ENCODE measurements around the gene NPLOC4.

The NPLOC4 gene

DNA sequence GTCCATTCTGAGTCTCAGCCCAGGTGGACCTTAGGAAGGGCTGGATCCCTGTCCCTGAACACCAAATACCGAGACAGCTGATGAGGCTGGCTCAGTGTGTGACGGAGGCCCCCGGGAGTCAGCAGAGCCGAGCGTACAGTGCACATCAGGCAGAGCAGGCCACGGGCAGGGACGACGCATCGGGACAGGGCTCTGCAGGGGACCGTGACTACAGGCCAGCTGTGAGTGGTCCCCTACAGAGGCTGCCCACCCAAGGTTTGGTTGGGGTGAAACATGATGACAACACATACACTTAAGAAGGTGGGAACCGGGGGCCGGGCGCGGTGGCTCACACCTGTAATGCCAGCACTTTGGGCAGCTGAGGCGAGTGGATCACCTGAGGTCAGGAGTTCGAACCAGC is 36.0 kb upstream of the NPLOC4 start:
- DNase-seq (ENCODE audit: low read depth) = no peak
- in situ Hi-C loops (cut with HindIII; ENCODE audit: low sequenced_read_pairs) = no loop called here
- no peak overlapping the region for H3K4me3 ChIP-seq (ENCODE audit: low read depth, low read length)
- TF ChIP-seq, protein P1, sequence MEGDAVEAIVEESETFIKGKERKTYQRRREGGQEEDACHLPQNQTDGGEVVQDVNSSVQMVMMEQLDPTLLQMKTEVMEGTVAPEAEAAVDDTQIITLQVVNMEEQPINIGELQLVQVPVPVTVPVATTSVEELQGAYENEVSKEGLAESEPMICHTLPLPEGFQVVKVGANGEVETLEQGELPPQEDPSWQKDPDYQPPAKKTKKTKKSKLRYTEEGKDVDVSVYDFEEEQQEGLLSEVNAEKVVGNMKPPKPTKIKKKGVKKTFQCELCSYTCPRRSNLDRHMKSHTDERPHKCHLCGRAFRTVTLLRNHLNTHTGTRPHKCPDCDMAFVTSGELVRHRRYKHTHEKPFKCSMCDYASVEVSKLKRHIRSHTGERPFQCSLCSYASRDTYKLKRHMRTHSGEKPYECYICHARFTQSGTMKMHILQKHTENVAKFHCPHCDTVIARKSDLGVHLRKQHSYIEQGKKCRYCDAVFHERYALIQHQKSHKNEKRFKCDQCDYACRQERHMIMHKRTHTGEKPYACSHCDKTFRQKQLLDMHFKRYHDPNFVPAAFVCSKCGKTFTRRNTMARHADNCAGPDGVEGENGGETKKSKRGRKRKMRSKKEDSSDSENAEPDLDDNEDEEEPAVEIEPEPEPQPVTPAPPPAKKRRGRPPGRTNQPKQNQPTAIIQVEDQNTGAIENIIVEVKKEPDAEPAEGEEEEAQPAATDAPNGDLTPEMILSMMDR (IDR thresholded peaks at IDR 0.05; ENCODE audit: low read depth, low read length, missing control alignments) = no peak

DNA sequence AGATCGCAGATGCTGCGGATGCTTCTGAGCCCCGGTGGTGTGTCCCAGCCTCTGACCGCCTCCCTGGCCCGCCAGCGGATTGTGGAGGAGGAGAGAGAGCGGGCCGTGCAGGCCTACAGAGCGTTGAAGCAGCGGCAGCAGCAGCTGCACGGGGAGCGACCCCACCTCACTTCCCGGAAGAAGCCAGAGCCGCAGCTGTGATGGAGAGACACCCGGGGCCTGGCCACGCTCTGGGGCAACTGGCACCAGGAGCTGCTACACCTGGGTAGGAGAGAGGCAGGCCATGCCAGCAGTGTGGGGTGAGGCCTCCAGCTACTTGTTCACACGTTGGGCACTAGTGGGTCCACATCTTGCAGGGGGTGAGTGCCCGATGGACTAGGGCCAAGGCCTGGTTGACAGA is 35.6 kb upstream of the NPLOC4 start:
- DNase-seq (ENCODE audit: low read depth) = no peak
- H3K4me3 ChIP-seq (ENCODE audit: low read depth, low read length) = no peak overlapping the region
- in situ Hi-C loops (cut with HindIII; ENCODE audit: low sequenced_read_pairs) = no loop called here
- TF ChIP-seq, protein P1 (IDR thresholded peaks at IDR 0.05; ENCODE audit: low read depth, low read length, missing control alignments) = no peak

DNA sequence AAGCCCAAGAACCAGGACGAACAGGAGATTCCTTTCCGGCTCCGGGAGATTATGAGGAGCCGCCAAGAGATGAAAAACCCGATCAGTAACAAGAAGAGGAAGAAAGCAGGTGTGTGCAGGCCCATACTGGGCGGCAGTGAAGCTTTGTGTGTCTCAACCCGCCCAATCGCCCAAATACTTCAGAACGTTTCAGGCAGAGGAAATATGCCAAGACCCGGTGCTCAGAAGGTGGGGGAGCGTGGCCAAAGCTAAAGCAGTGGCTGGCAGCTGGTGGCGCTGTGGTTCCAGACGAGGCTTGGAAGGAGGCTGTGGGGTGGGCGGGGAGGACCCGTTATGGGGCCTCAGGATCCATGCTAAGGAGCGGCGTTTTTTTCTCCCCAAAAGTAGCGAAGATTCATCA is 30.8 kb upstream of the NPLOC4 start:
- TF ChIP-seq, protein P1 (IDR thresholded peaks at IDR 0.05; ENCODE audit: low read depth, low read length, missing control alignments) = no peak
- in situ Hi-C loops (cut with HindIII; ENCODE audit: low sequenced_read_pairs) = no loop called here
- DNase-seq (ENCODE audit: low read depth) = no peak
- peak overlapping the region; percentile 5 for H3K4me3 ChIP-seq (ENCODE audit: low read depth, low read length)

DNA sequence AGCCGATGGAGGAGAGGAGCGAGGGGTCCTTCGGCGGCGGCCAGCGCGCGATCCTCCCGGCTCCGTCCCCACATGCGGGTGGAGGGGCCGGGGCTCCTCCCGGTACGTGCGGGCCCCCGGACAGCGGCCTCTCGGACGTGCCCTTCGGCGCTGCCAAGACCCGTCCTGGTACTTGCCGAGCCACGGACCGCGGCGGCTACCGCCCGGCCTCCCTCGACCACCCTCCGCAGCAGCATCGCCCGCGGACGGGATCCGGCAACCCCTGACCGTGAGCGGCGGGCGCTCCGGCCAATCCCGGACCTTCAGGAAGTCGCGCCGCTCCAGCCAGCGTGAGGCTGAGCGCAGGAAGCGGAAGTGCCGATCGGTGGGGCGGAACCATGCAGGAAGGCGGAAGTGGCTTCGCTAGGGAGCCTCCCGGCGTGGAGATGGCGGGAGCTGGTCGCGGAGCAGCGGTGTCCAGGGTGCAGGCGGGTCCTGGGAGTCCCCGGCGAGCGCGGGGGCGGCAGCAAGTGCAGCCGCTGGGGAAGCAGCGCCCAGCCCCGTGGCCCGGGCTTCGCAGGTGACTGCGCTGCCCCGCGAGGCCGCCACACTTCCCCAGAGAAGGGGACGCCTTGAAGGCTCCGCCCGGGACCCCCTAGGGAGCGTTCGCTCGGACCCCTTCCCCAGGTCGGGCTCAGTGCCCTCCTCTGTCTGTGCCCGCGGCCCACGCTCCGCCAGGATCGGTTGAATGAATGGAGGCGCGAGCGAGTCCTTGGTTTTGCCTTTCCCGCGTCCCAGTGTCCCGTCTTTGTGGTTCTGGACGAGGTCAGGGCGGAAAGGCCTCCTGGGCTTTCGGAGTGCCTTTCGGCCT is 29.7 kb upstream of the NPLOC4 start, which contains the start of the genes CCDC137 and OXLD1:
Gene CCDC137, plus strand, starts transcription at position 396 of the 850 bp plus-strand sequence. Its CDS starts 30 bp downstream, at position 426.
Gene OXLD1, minus strand, starts transcription at position 264 of the 850 bp plus-strand sequence. Its CDS starts 28 bp downstream, at position 236.
- H3K4me3 ChIP-seq (ENCODE audit: low read depth, low read length) = peak within 1 kb of the TSS; percentile 96
- TF ChIP-seq, protein P1 (IDR thresholded peaks at IDR 0.05; ENCODE audit: low read depth, low read length, missing control alignments) = no peak
- peak; percentile 90 for DNase-seq (ENCODE audit: low read depth)
- in situ Hi-C loops (cut with HindIII; ENCODE audit: low sequenced_read_pairs) = no loop called here

DNA sequence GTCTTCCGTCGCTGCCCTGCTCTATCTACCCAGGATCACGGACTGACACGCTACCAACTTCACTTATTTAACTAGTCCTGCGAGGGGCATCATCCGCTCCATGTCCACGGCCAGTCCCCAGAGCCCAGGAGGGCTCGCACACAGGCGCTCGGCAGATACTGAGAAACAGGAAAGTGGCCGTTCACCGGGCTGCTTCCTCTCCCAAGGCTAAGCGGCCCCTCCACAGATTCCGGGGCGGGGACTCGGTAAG is 29.1 kb upstream of the NPLOC4 start:
- peak overlapping the region; percentile 96 for H3K4me3 ChIP-seq (ENCODE audit: low read depth, low read length)
- in situ Hi-C loops (cut with HindIII; ENCODE audit: low sequenced_read_pairs) = no loop called here
- TF ChIP-seq, protein P1 (IDR thresholded peaks at IDR 0.05; ENCODE audit: low read depth, low read length, missing control alignments) = no peak
- DNase-seq (ENCODE audit: low read depth) = no peak

DNA sequence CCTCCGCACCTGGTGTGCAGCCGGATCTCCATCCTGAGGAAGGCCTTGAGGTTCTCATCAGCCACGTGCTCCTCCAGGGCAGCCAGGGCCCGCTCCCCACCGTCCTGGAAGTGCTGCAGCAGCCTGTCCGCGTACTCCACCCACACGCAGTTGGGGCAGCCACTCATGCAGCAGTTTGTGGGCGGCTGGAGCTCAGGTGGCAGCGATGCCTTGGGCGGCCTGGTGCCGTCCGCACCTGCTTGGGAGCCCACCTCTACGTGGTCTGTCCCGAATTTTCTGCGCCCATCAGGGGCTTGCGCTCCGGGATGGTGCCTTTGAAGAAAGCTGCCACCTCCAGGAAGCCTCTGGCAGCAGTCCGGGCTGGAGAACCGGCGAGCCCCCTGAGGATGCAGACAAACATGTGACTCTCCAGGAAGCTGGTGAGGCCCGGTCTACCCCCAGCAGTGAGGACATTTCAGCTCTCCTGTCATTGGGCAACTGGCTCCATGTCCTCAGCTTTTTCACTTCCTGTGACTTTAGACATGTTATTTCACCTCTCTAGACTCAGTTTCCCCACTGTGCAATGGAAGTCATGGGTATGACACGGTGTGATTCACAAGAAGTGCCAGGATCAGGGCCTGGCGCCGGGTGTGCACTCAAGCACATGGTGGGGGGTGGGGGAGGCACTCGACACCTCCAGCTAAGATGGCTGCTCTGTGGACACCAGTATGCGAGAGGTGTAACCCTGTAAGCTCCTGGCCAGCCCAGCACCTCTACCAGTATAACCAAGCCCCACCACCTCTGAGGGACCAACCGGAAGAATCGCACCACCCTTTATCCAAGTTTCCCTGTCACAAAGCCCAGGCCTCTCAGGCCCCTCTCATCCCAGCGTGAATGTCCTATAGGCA is 28.5 kb upstream of the NPLOC4 start:
- in situ Hi-C loops (cut with HindIII; ENCODE audit: low sequenced_read_pairs) = no loop called here
- peak overlapping the region; percentile 96 for H3K4me3 ChIP-seq (ENCODE audit: low read depth, low read length)
- no peak for DNase-seq (ENCODE audit: low read depth)
- TF ChIP-seq, protein P1 (IDR thresholded peaks at IDR 0.05; ENCODE audit: low read depth, low read length, missing control alignments) = no peak
